OCI-LY1 (cell line): Measurements from ENCODE around the gene C5orf46.

Experiments used
- H2AFZ ChIP-seq: fragments of 200-600 bp; sonication (generic), shearing (Covaris generic); 2 replicates; pipeline ENCODE4 v1.6.0; 2014; ENCODE audit warnings: antibody characterized with exemption, mild to moderate bottlenecking, low read length
- H3F3A ChIP-seq: fragments of 200-600 bp; sonication (generic), shearing (Covaris generic); 2 replicates; pipeline ENCODE4 v1.6.0; 2014; ENCODE audit warnings: mild to moderate bottlenecking, antibody characterized with exemption, low read length, moderate library complexity; ENCODE audit not compliant: insufficient read depth
- H3K27ac ChIP-seq: fragments of 200-600 bp; sonication (generic); 2 replicates; pipeline ENCODE4 v1.5.1; 2014; ENCODE audit warnings: low read length, mixed run types, mild to moderate bottlenecking, low read depth; ENCODE audit not compliant: poor library complexity, severe bottlenecking
- H3K27me3 ChIP-seq: fragments of 200-600 bp; sonication (generic); 2 replicates; pipeline ENCODE4 v1.6.0; 2014; ENCODE audit warnings: antibody characterized with exemption, mild to moderate bottlenecking, low read length, moderate library complexity; ENCODE audit not compliant: insufficient read depth
- H3K36me3 ChIP-seq: fragments of 200-600 bp; sonication (generic); 2 replicates; pipeline ENCODE4 v1.6.1; 2014; ENCODE audit warnings: mild to moderate bottlenecking, antibody characterized with exemption, low read length, moderate library complexity, mixed read lengths; ENCODE audit not compliant: insufficient read depth
- H3K4me1 ChIP-seq: fragments of 200-600 bp; sonication (generic); 2 replicates; pipeline ENCODE4 v1.5.1; 2014; ENCODE audit warnings: mild to moderate bottlenecking, low read length, moderate library complexity; ENCODE audit not compliant: insufficient read depth, severe bottlenecking
- H3K4me2 ChIP-seq: fragments of 200-600 bp; sonication (generic), shearing (Covaris generic); 2 replicates; pipeline ENCODE4 v1.6.1; 2014; ENCODE audit warnings: low read length
- H3K4me3 ChIP-seq: fragments of 200-600 bp; sonication (generic); 2 replicates; pipeline ENCODE4 v1.5.1; 2014; ENCODE audit warnings: low read length, low read depth, mild to moderate bottlenecking, mixed read lengths; ENCODE audit not compliant: poor library complexity, severe bottlenecking
- H3K79me2 ChIP-seq: fragments of 200-600 bp; shearing (Covaris generic); 2 replicates; pipeline ENCODE4 v1.6.1; 2016; ENCODE audit warnings: mixed run types, low read length, mixed read lengths; ENCODE audit not compliant: insufficient read depth
- H3K9ac ChIP-seq: fragments of 200-600 bp; sonication (generic), shearing (Covaris generic); 2 replicates; pipeline ENCODE4 v1.6.1; 2014; ENCODE audit warnings: mild to moderate bottlenecking, low read length, mixed read lengths
- H3K9me2 ChIP-seq: fragments of 200-600 bp; sonication (generic), shearing (Covaris generic); 2 replicates; pipeline ENCODE4 v1.6.1; 2014; ENCODE audit warnings: low read depth, mild to moderate bottlenecking, low read length, mixed read lengths
- H3K9me3 ChIP-seq: fragments of 200-600 bp; shearing (Covaris generic); 2 replicates; pipeline ENCODE4 v1.6.1; 2014; ENCODE audit warnings: low read length, mixed read lengths
- H4K20me1 ChIP-seq: fragments of 200-600 bp; sonication (generic), shearing (Covaris generic); 2 replicates; pipeline ENCODE4 v1.6.0; 2016; ENCODE audit warnings: mild to moderate bottlenecking, low read length; ENCODE audit not compliant: insufficient read depth
- EZH2 ChIP-seq: fragments of 200-600 bp; sonication (generic), shearing (Covaris generic); IDR thresholded peaks from 2 replicates; pipeline ENCODE4 v1.8.0; 2017; ENCODE audit warnings: borderline replicate concordance, mixed run types, mild to moderate bottlenecking, antibody characterized with exemption, low read length, moderate library complexity, mixed read lengths
- TF ChIP-seq, protein P1 (sequence below): fragments of 200-600 bp; sonication (generic), shearing (Covaris generic); IDR thresholded peaks from 2 replicates; pipeline ENCODE4 v1.5.1; 2017; ENCODE audit warnings: mild to moderate bottlenecking, antibody characterized with exemption, low read length, moderate library complexity, mixed read lengths

Gene C5orf46

GRCh38 chr5:147939431-147940114 lies 33.2 kb upstream of the C5orf46 start:
- Histone ChIP-seq H3K9me2 (no peaks in the 10 kb centered on the region), H3K27me3 (no peaks in the 10 kb centered on the region), H3K4me2 (no peak overlapping the region), H3F3A (no peaks in the 10 kb centered on the region), H4K20me1 (no peaks in the 10 kb centered on the region), H3K4me1 (no peaks in the 10 kb centered on the region), H3K36me3 (no peaks in the 10 kb centered on the region), H3K9me3 (no peaks in the 10 kb centered on the region), H3K27ac (no peak overlapping the region), H2AFZ (no peak overlapping the region), H3K4me3 (no peak overlapping the region), H3K9ac (no peak overlapping the region), H3K79me2 (no peaks in the 10 kb centered on the region)
- TF ChIP-seq EZH2: no peak
- TF ChIP-seq, protein P1, sequence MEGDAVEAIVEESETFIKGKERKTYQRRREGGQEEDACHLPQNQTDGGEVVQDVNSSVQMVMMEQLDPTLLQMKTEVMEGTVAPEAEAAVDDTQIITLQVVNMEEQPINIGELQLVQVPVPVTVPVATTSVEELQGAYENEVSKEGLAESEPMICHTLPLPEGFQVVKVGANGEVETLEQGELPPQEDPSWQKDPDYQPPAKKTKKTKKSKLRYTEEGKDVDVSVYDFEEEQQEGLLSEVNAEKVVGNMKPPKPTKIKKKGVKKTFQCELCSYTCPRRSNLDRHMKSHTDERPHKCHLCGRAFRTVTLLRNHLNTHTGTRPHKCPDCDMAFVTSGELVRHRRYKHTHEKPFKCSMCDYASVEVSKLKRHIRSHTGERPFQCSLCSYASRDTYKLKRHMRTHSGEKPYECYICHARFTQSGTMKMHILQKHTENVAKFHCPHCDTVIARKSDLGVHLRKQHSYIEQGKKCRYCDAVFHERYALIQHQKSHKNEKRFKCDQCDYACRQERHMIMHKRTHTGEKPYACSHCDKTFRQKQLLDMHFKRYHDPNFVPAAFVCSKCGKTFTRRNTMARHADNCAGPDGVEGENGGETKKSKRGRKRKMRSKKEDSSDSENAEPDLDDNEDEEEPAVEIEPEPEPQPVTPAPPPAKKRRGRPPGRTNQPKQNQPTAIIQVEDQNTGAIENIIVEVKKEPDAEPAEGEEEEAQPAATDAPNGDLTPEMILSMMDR: no peak

GRCh38 chr5:147935032-147935431 lies 28.7 kb upstream of the C5orf46 start:
- Histone ChIP-seq H3K4me1 (no peaks in the 10 kb centered on the region), H3K79me2 (no peaks in the 10 kb centered on the region), H3F3A (no peaks in the 10 kb centered on the region), H3K36me3 (no peaks in the 10 kb centered on the region), H3K27ac (no peak overlapping the region), H3K9ac (no peak overlapping the region), H3K27me3 (no peaks in the 10 kb centered on the region), H2AFZ (no peak overlapping the region), H4K20me1 (no peaks in the 10 kb centered on the region), H3K4me2 (no peak overlapping the region), H3K4me3 (no peak overlapping the region), H3K9me3 (no peaks in the 10 kb centered on the region), H3K9me2 (no peaks in the 10 kb centered on the region)
- TF ChIP-seq EZH2: no peak
- TF ChIP-seq, protein P1: peak; percentile 37; the same call in 1 of the 2 replicates

- H3K9ac ChIP-seq: no peak overlapping the region
- no peaks in the 10 kb centered on the region for H3K79me2 ChIP-seq
- no peak overlapping the region for H3K27ac ChIP-seq
- no peak overlapping the region for H3K4me2 ChIP-seq
- no peaks in the 10 kb centered on the region for H3K9me3 ChIP-seq
- no peak overlapping the region for H2AFZ ChIP-seq
- H3K4me1 ChIP-seq: no peaks in the 10 kb centered on the region
- H3K4me3 ChIP-seq: no peak overlapping the region
- TF ChIP-seq, protein P1: no peak
- no peak for TF ChIP-seq EZH2
- H3K36me3 ChIP-seq: no peaks in the 10 kb centered on the region
- H3K9me2 ChIP-seq: no peaks in the 10 kb centered on the region
- H3K27me3 ChIP-seq: no peaks in the 10 kb centered on the region
- no peaks in the 10 kb centered on the region for H4K20me1 ChIP-seq
- no peaks in the 10 kb centered on the region for H3F3A ChIP-seq
These were observed 24.4 kb upstream of the C5orf46 start for GRCh38 chr5:147930769-147931168.
